H1 (cell line): ENCODE data around the gene COL19A1. TPM values are rescaled to one million over a fixed set of nuclear protein-coding genes. Genes with fewer than 3 reads are reported as not detected.

Experiments used
- CTCF ChIA-PET: fragments of 300-600 bp; sonication (Branson Sonifier 250); formaldehyde crosslinking; loops from one replicate; lab custom pipeline; 2021; ENCODE audit not compliant: partially characterized antibody; lab: Charles Lee
- POLR2A ChIA-PET: fragments of 300-600 bp; sonication (Branson Sonifier 250); formaldehyde crosslinking; loops from one replicate; lab custom pipeline; 2021; ENCODE audit warnings: inconsistent platforms; ENCODE audit not compliant: partially characterized antibody; lab: Charles Lee
- DNase-seq, 2 experiments: peaks; one replicate each; pipeline versions ENCODE4 v3.0.0 to v3.0.0-alpha.2; 2010 to 2022; ENCODE audit warnings: low spot score in 2 of 2, low read depth in 1 of 2, mixed read lengths in 1 of 2
- FAIRE-seq: peaks from 2 replicates; lab custom pipeline; 2011; peaks lifted over from hg19 to GRCh38; lab: Jason Lieb, UNC
- H2AFZ ChIP-seq: 2 replicates; pipeline ENCODE4 v1.8.1; 2012; ENCODE audit warnings: low read length, inconsistent platforms
- H2AK5ac ChIP-seq: 2 replicates; pipeline ENCODE4 v1.6.1; 2013; ENCODE audit warnings: low read depth, low read length
- H2BK120ac ChIP-seq: replicated peaks from 2 replicates; pipeline ENCODE3; 2013; ENCODE audit warnings: low read depth, low read length, inconsistent platforms
- H2BK12ac ChIP-seq: 2 replicates; pipeline ENCODE4 v1.6.1; 2013; ENCODE audit warnings: low read depth, low read length
- H2BK15ac ChIP-seq: 2 replicates; pipeline ENCODE4 v1.6.1; 2013; ENCODE audit warnings: low read length
- H2BK20ac ChIP-seq: 2 replicates; pipeline ENCODE4 v1.6.1; 2013; ENCODE audit warnings: low read length
- H2BK5ac ChIP-seq: 2 replicates; pipeline ENCODE4 v1.6.1; 2013; ENCODE audit warnings: low read depth, low read length
- H3K14ac ChIP-seq: 2 replicates; pipeline ENCODE4 v1.6.1; 2013; ENCODE audit warnings: inconsistent platforms; ENCODE audit not compliant: insufficient read length
- H3K18ac ChIP-seq: 2 replicates; pipeline ENCODE4 v1.6.1; 2013; ENCODE audit warnings: low read length; ENCODE audit errors: extremely low read depth
- H3K23ac ChIP-seq: 2 replicates; pipeline ENCODE4 v1.6.1; 2013; ENCODE audit warnings: inconsistent platforms; ENCODE audit not compliant: insufficient read length
- H3K23me2 ChIP-seq: 2 replicates; pipeline ENCODE4 v1.6.1; 2013; ENCODE audit warnings: low read depth, low read length
- H3K27ac ChIP-seq: 2 replicates; pipeline ENCODE4 v1.6.1; 2011; ENCODE audit warnings: low read depth, low read length, inconsistent platforms
- H3K27me3 ChIP-seq, 4 experiments: replicated peaks in 1 of 4; 1 replicate in 1 of 4; 2 replicates in 3 of 4; pipeline versions ENCODE4 v1.6.1 to v1.8.1; 2011 to 2013; ENCODE audit warnings: low read length in 3 of 4, mild to moderate bottlenecking in 3 of 4, inconsistent platforms in 2 of 4, mixed read lengths in 2 of 4, moderate library complexity in 1 of 4; ENCODE audit not compliant: control insufficient read depth in 3 of 4, insufficient read depth in 3 of 4; ENCODE audit errors: extremely low read depth in 1 of 4
- H3K36me3 ChIP-seq, 4 experiments: 2 replicates each; pipeline versions ENCODE4 v1.6.1 to v1.8.1; 2011 to 2013; ENCODE audit warnings: mild to moderate bottlenecking in 4 of 4, low read length in 3 of 4, moderate library complexity in 2 of 4, control low read depth in 1 of 4, inconsistent platforms in 1 of 4; ENCODE audit not compliant: insufficient read depth in 4 of 4, control insufficient read depth in 2 of 4
- H3K4ac ChIP-seq: replicated peaks from 2 replicates; pipeline ENCODE3; 2013; ENCODE audit warnings: low read length, low read depth, mixed read lengths, inconsistent platforms; ENCODE audit not compliant: insufficient read length
- H3K4me1 ChIP-seq, 4 experiments: replicated peaks in 1 of 4; 1 replicate in 1 of 4; 2 replicates in 3 of 4; pipeline versions ENCODE4 v1.6.1 to v1.8.1; 2011 to 2013; ENCODE audit warnings: low read length in 3 of 4, inconsistent platforms in 2 of 4, mixed read lengths in 1 of 4; ENCODE audit not compliant: insufficient read depth in 4 of 4, control insufficient read depth in 3 of 4
- H3K4me2 ChIP-seq, 2 experiments: 2 replicates each; pipeline versions ENCODE4 v1.6.1 to v1.8.1; 2011 to 2013; ENCODE audit warnings: low read depth in 2 of 2, low read length in 2 of 2, control low read depth in 1 of 2, inconsistent platforms in 1 of 2, mild to moderate bottlenecking in 1 of 2; ENCODE audit not compliant: insufficient read depth in 1 of 2
- H3K4me3 ChIP-seq, 4 experiments: fragments of 200-600, 300-600 bp in 1 of 4; sonication (generic), shearing (Covaris generic), sonication (Bioruptor Twin) in 1 of 4; 2 replicates each; pipeline versions ENCODE4 v1.5.1 to v1.8.1; 2011 to 2016; ENCODE audit warnings: low read length in 4 of 4, low read depth in 3 of 4, control low read depth in 2 of 4, inconsistent platforms in 2 of 4, mild to moderate bottlenecking in 2 of 4, mixed read lengths in 1 of 4, moderate library complexity in 1 of 4; ENCODE audit not compliant: insufficient read depth in 2 of 4; ENCODE audit errors: extremely low read depth in 1 of 4
- H3K56ac ChIP-seq: replicated peaks from 2 replicates; pipeline ENCODE3; 2013; ENCODE audit warnings: low read depth, mild to moderate bottlenecking, mixed read lengths, low read length, inconsistent platforms; ENCODE audit not compliant: insufficient read length
- H3K79me1 ChIP-seq: 2 replicates; pipeline ENCODE4 v1.6.1; 2013; ENCODE audit warnings: low read depth, low read length, control low read depth
- H3K79me2 ChIP-seq, 2 experiments: 2 replicates each; pipeline versions ENCODE4 v1.6.1 to v1.8.1; 2012 to 2013; ENCODE audit warnings: low read length in 2 of 2, mild to moderate bottlenecking in 2 of 2, inconsistent platforms in 1 of 2; ENCODE audit not compliant: insufficient read depth in 2 of 2, control insufficient read depth in 1 of 2
- H3K9ac ChIP-seq, 4 experiments: replicated peaks in 1 of 4; 1 replicate in 1 of 4; 2 replicates in 3 of 4; pipeline versions ENCODE4 v1.6.1 to v1.8.1; 2011 to 2013; ENCODE audit warnings: low read depth in 3 of 4, low read length in 3 of 4, control low read depth in 2 of 4, mild to moderate bottlenecking in 2 of 4, moderate library complexity in 2 of 4, inconsistent platforms in 1 of 4; ENCODE audit errors: extremely low read depth in 1 of 4
- H3K9me3 ChIP-seq, 2 experiments: 2 replicates each; pipeline versions ENCODE4 v1.6.1 to v1.8.1; 2012 to 2013; ENCODE audit warnings: mild to moderate bottlenecking in 2 of 2, moderate library complexity in 2 of 2, control low read depth in 1 of 2, inconsistent platforms in 1 of 2, low read depth in 1 of 2, low read length in 1 of 2, mixed read lengths in 1 of 2; ENCODE audit not compliant: insufficient read depth in 2 of 2
- H4K20me1 ChIP-seq, 2 experiments: replicated peaks in 1 of 2; 2 replicates each; pipeline versions ENCODE3 to v1.8.1; 2011 to 2013; ENCODE audit warnings: inconsistent platforms in 2 of 2, low read length in 2 of 2, mild to moderate bottlenecking in 1 of 2; ENCODE audit not compliant: insufficient read depth in 2 of 2, control insufficient read depth in 1 of 2
- H4K5ac ChIP-seq: 2 replicates; pipeline ENCODE4 v1.6.1; 2013; ENCODE audit warnings: low read length, low read depth, mixed read lengths, inconsistent platforms; ENCODE audit not compliant: insufficient read length
- H4K8ac ChIP-seq: 2 replicates; pipeline ENCODE4 v1.8.0; 2013; ENCODE audit warnings: mild to moderate bottlenecking, moderate library complexity, low read length, inconsistent platforms; ENCODE audit not compliant: insufficient read depth; ENCODE audit errors: extremely low read depth
- H4K91ac ChIP-seq: replicated peaks from 2 replicates; pipeline ENCODE3; 2013; ENCODE audit warnings: low read length, mixed read lengths, inconsistent platforms; ENCODE audit not compliant: insufficient read length
- CTCF ChIP-seq, 3 experiments: IDR thresholded peaks; 1 replicate in 2 of 3; 2 replicates in 1 of 3; pipeline versions ENCODE4 v1.5.1 to v1.6.1; 2011; ENCODE audit warnings: low read length in 3 of 3, mild to moderate bottlenecking in 3 of 3, inconsistent platforms in 2 of 3, low read depth in 1 of 3, moderate library complexity in 1 of 3; ENCODE audit not compliant: insufficient read depth in 1 of 3; ENCODE audit errors: control extremely low read depth in 1 of 3
- RAD21 ChIP-seq, 2 experiments: IDR thresholded peaks in 1 of 2; conservative IDR thresholded peaks in 1 of 2; 2 replicates each; pipeline ENCODE4 v1.6.1; 2011; ENCODE audit warnings: low read depth in 2 of 2, low read length in 2 of 2, improper control_type of control experiment in 1 of 2, inconsistent platforms in 1 of 2, mild to moderate bottlenecking in 1 of 2, moderate library complexity in 1 of 2
- WGBS, 2 experiments: shearing (Covaris generic) in 1 of 2; methylation state at CpG; one replicate each; pipeline versions ENCODE4 v1.1.6 to v1.1.7; 2013 to 2015; ENCODE audit warnings: low lambda C conversion rate in 2 of 2, mixed read lengths in 2 of 2, inconsistent platforms in 1 of 2, low coverage in 1 of 2, missing lambda C conversion rate in 1 of 2; ENCODE audit not compliant: insufficient replicate concordance in 2 of 2, insufficient coverage in 1 of 2, insufficient read length in 1 of 2; ENCODE audit errors: extremely low coverage in 1 of 2, missing lambda C conversion rate in 1 of 2; 5-methylcytosine and 5-hydroxymethylcytosine counted together
- polyA plus RNA-seq, 7 experiments: library from polyadenylated mRNA; depleted of rRNA in 3 of 7; stranded (reverse) in 5 of 7; unstranded in 2 of 7; fragments of >200 nt in 5 of 7; fragments of 200-250 nt in 2 of 7; gene quantifications; 1 replicate in 5 of 7; 2 replicates in 1 of 7; 4 replicates in 1 of 7; pipeline versions ENCODE4 v1.2.1 to v1.2.3, GENCODE V29; 2011 to 2013; ENCODE audit warnings: missing spikeins in 2 of 7, mixed read lengths in 2 of 7
- total RNA-seq: library from RNA; stranded (reverse); fragmentation: NEBNext Ultra II Directional; extraction: Animal tissue kit (Norgen Biotek cat#: 25700); gene quantifications from 2 replicates; pipeline ENCODE4 v1.2.1, GENCODE V29; 2021

The COL19A1 gene
- total and polyA plus RNA-seq, 2 of the 8 experiments (the other 6 are each of a cell fraction or from before 2014, with no cell fraction given): not detected

DNA sequence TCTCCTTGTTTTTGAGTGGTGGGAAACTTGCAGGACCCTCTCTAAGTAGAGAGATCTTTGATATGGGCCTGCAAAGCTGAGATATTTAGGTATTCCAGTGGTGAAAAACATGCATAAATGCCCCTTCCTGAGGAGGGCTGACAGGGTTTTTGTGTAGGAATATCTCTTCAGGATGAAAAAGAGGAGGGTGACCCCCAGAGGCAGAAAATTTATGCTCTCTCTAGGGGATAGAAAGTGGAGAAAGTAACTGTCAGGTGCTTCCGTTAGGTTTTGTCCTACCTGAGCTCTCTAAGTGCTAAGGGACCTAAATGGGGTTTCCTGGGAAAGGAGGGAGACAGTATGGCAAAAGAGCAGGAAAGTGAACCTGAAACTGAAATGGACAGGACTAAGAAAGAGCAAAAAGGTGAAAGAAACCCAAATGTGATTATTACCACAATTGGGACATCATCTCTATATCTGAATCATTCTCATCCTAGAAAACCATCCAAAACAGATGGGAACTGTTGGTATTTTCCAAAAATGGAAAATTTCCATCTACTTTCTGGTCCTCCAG, 2.0 kb downstream of the COL19A1 start:
- Histone ChIP-seq H3K79me1 (no peaks in the 10 kb centered on the region), H3K27ac (no peak overlapping the region), H3K36me3 (no peaks in the 10 kb centered on the region), H3K4me3 (peak overlapping the region in 1 of 4 experiments; percentile 71; a peak in 2 of 8 replicates), H2BK12ac (no peak overlapping the region), H2BK120ac (no peak overlapping the region), H4K91ac (no peak overlapping the region), H3K79me2 (no peaks in the 10 kb centered on the region), H2BK15ac (no peak overlapping the region), H3K9ac (no peak overlapping the region), H2BK5ac (no peak overlapping the region), H2AK5ac (no peak overlapping the region), H3K18ac (no peak overlapping the region), H3K23me2 (peaks cover 14% of the 10 kb centered on the region), H4K20me1 (no peaks in the 10 kb centered on the region), H3K4ac (no peak overlapping the region), H2AFZ (no peak overlapping the region), H3K4me1 (peaks cover 0 to 2% (median 0%) of the 10 kb centered on the region in 4 experiments; a peak in 2 of 7 replicates), H4K8ac (no peak overlapping the region), H3K56ac (no peak overlapping the region), H2BK20ac (no peak overlapping the region), H4K5ac (no peak overlapping the region), H3K23ac (no peak overlapping the region), H3K14ac (no peak overlapping the region), H3K9me3 (no peaks in the 10 kb centered on the region), H3K4me2 (peak overlapping the region; percentile 24 to 88; a peak in 2 of 4 replicates), H3K27me3 (peaks cover 2 to 32% (median 21%) of the 10 kb centered on the region in 4 experiments)
- DNase-seq (no peak), FAIRE-seq (no peak)
- WGBS, 2 experiments: 30% methylated on average over 1 of the region's 1 CpG; no CpG with 5 or more reads in 1 of the 2 experiments
- TF ChIP-seq RAD21 (IDR thresholded peaks at IDR 0.05 in 1 of 2, conservative IDR thresholded peaks at IDR 0.05 in 1 of 2; ENCODE audit: low read depth in 2 of 2, low read length in 2 of 2) (peak; percentile 11 to 34; a peak in 1 of 4 replicates), CTCF (IDR thresholded peaks at IDR 0.05; ENCODE audit: control extremely low read depth in 1 of 3, insufficient read depth in 1 of 3, low read depth in 1 of 3, low read length in 3 of 3) (no peak)
- POLR2A ChIA-PET: no interaction called here
- CTCF ChIA-PET: interaction anchor here (0.9 to 1.7 kb wide), 2 partner anchors 10 to 53 kb away, joined by 3 to 5 read pairs; no protein-coding TSS in a partner anchor
